ENCODE results near the gene HACD3. TPM values are rescaled to one million over a fixed set of nuclear protein-coding genes. Genes with fewer than 3 reads are reported as not detected.
"Not testable (repeated sequence)": the region's sequence is repeated elsewhere in the genome, so short reads cannot be mapped to it uniquely, and the experiment has no call there.

Gene HACD3
- total RNA-seq, 1 experiment from 2014 or later: 118 TPM

- peak overlapping the region; percentile 63 for H3K4me3 ChIP-seq (ENCODE audit: low read depth, low read length)
- Mint-ChIP-seq H3K4me1 (ENCODE audit: low read depth, unreplicated experiment) (peaks cover 7% of the 10 kb centered on the region), H3K36me3 (ENCODE audit: insufficient read depth, unreplicated experiment) (peaks cover 11% of the 10 kb centered on the region), H3K4me3 (ENCODE audit: unreplicated experiment) (peak overlapping the region; percentile 97), H3K9me3 (ENCODE audit: unreplicated experiment) (no peaks in the 10 kb centered on the region), H3K27me3 (ENCODE audit: insufficient read depth, unreplicated experiment) (no peaks in the 10 kb centered on the region), H3K27ac (ENCODE audit: unreplicated experiment) (peak overlapping the region; percentile 99)
- no peaks in the 10 kb centered on the region for H3K27me3 ChIP-seq (replicated peaks; ENCODE audit: control insufficient read depth, insufficient read depth, low read length)
- intact Hi-C loops (cut with micrococcal nuclease; ENCODE audit: unreplicated experiment): loop anchor here (1.0 kb wide), 1 partner anchor 257 kb away; the partner anchor contains the start of gene RAB11A
- no peaks in the 10 kb centered on the region for H3K9me3 ChIP-seq
- POLR2A ChIA-PET: no interaction called here
- no TSS peak for BruUV-seq (replicated peaks)
- peaks cover 9% of the 10 kb centered on the region for H3K4me1 ChIP-seq
- no peak for TF ChIP-seq CTCF (IDR thresholded peaks at IDR 0.05; ENCODE audit: insufficient read depth in 1 of 2, low read depth in 1 of 2, low read length in 1 of 2, severe bottlenecking in 1 of 2, unreplicated experiment in 1 of 2)
- CTCF ChIA-PET: interaction anchor here (1.2 kb wide), 1 partner anchor 16 kb away, joined by 6 read pairs; no protein-coding TSS in a partner anchor
- H3K36me3 ChIP-seq (ENCODE audit: control insufficient read depth, insufficient read depth, low read length): no peaks in the 10 kb centered on the region
- DNase-seq: no peak
Observed at GRCh38 chr15:65611888-65612615, 81.8 kb downstream of the HACD3 start.

GRCh38 chr15:65612616-65612946 is 82.3 kb downstream of the HACD3 start:
- H3K27me3 ChIP-seq (replicated peaks; ENCODE audit: control insufficient read depth, insufficient read depth, low read length): no peaks in the 10 kb centered on the region
- no TSS peak for BruUV-seq (replicated peaks)
- POLR2A ChIA-PET: no interaction called here
- Mint-ChIP-seq H3K27me3 (ENCODE audit: insufficient read depth, unreplicated experiment) (no peaks in the 10 kb centered on the region), H3K4me3 (ENCODE audit: unreplicated experiment) (no peak overlapping the region), H3K9me3 (ENCODE audit: unreplicated experiment) (no peaks in the 10 kb centered on the region), H3K27ac (ENCODE audit: unreplicated experiment) (peak overlapping the region; percentile 99), H3K36me3 (ENCODE audit: insufficient read depth, unreplicated experiment) (peaks cover 11% of the 10 kb centered on the region), H3K4me1 (ENCODE audit: low read depth, unreplicated experiment) (peaks cover 7% of the 10 kb centered on the region)
- intact Hi-C loops (cut with micrococcal nuclease; ENCODE audit: unreplicated experiment): no loop called here
- H3K36me3 ChIP-seq (ENCODE audit: control insufficient read depth, insufficient read depth, low read length): no peaks in the 10 kb centered on the region
- CTCF ChIA-PET: no interaction called here
- H3K4me1 ChIP-seq: peaks cover 9% of the 10 kb centered on the region
- no peak for TF ChIP-seq CTCF (IDR thresholded peaks at IDR 0.05; ENCODE audit: insufficient read depth in 1 of 2, low read depth in 1 of 2, low read length in 1 of 2, severe bottlenecking in 1 of 2, unreplicated experiment in 1 of 2)
- no peaks in the 10 kb centered on the region for H3K9me3 ChIP-seq
- no peak overlapping the region for H3K4me3 ChIP-seq (ENCODE audit: low read depth, low read length)
- DNase-seq: no peak

GRCh38 chr15:65612949-65613744 is 82.9 kb downstream of the HACD3 start:
- H3K4me1 Mint-ChIP-seq (ENCODE audit: low read depth, unreplicated experiment): peaks cover 7% of the 10 kb centered on the region
- Histone ChIP-seq H3K9me3 (no peaks in the 10 kb centered on the region), H3K27me3 (replicated peaks; ENCODE audit: control insufficient read depth, insufficient read depth, low read length) (no peaks in the 10 kb centered on the region), H3K4me3 (ENCODE audit: low read depth, low read length) (no peak overlapping the region), H3K4me1 (peaks cover 9% of the 10 kb centered on the region), H3K36me3 (ENCODE audit: control insufficient read depth, insufficient read depth, low read length) (no peaks in the 10 kb centered on the region)
- CTCF ChIA-PET: no interaction called here
- POLR2A ChIA-PET: no interaction called here
- intact Hi-C loops (cut with micrococcal nuclease; ENCODE audit: unreplicated experiment): no loop called here
- TF ChIP-seq CTCF (IDR thresholded peaks at IDR 0.05; ENCODE audit: insufficient read depth in 1 of 2, low read depth in 1 of 2, low read length in 1 of 2, severe bottlenecking in 1 of 2, unreplicated experiment in 1 of 2): no peak
- no peak for DNase-seq
- peaks cover 11% of the 10 kb centered on the region for H3K36me3 Mint-ChIP-seq (ENCODE audit: insufficient read depth, unreplicated experiment)
- H3K4me3 Mint-ChIP-seq (ENCODE audit: unreplicated experiment): no peak overlapping the region
- no TSS peak for BruUV-seq (replicated peaks)
- no peaks in the 10 kb centered on the region for H3K9me3 Mint-ChIP-seq (ENCODE audit: unreplicated experiment)
- peak overlapping the region; percentile 50 for H3K27ac Mint-ChIP-seq (ENCODE audit: unreplicated experiment)
- H3K27me3 Mint-ChIP-seq (ENCODE audit: insufficient read depth, unreplicated experiment): no peaks in the 10 kb centered on the region

GRCh38 chr15:65615887-65616286 is 85.6 kb downstream of the HACD3 start:
- H3K4me1 ChIP-seq; POLR2A ChIA-PET; H3K4me3 Mint-ChIP-seq (ENCODE audit: unreplicated experiment); H3K27ac Mint-ChIP-seq (ENCODE audit: unreplicated experiment); H3K9me3 Mint-ChIP-seq (ENCODE audit: unreplicated experiment); H3K36me3 Mint-ChIP-seq (ENCODE audit: insufficient read depth, unreplicated experiment); H3K27me3 ChIP-seq (replicated peaks; ENCODE audit: control insufficient read depth, insufficient read depth, low read length); H3K4me1 Mint-ChIP-seq (ENCODE audit: low read depth, unreplicated experiment); intact Hi-C loops (cut with micrococcal nuclease; ENCODE audit: unreplicated experiment); BruUV-seq (replicated peaks); H3K27me3 Mint-ChIP-seq (ENCODE audit: insufficient read depth, unreplicated experiment); DNase-seq; CTCF ChIA-PET; H3K36me3 ChIP-seq (ENCODE audit: control insufficient read depth, insufficient read depth, low read length); H3K4me3 ChIP-seq (ENCODE audit: low read depth, low read length); H3K9me3 ChIP-seq: not testable (repeated sequence)
